B cell (primary cell): ENCODE data around the gene CLSTN2. TPM values are rescaled to one million over a fixed set of nuclear protein-coding genes. Genes with fewer than 3 reads are reported as not detected.

Experiments
- ATAC-seq: fragments of 200-7000 bp; cut with Tn5 transposase; one replicate; pipeline ENCODE4 v1.10.0; 2021; ENCODE audit warnings: low read depth, mild to moderate bottlenecking, moderate number of reproducible peaks, moderate library complexity
- CTCF ChIA-PET: fragments of 350-600 bp; sonication (Branson Sonifier 250); formaldehyde crosslinking; loops from one replicate; lab custom pipeline; 2021; ENCODE audit warnings: antibody characterized with exemption, inconsistent platforms; lab: Charles Lee
- POLR2A ChIA-PET: fragments of 350-600 bp; sonication (Branson Sonifier 250); formaldehyde crosslinking; loops from one replicate; lab custom pipeline; 2021; ENCODE audit warnings: antibody characterized with exemption; lab: Charles Lee
- DNase-seq: peaks from one replicate; pipeline ENCODE4 v3.0.0; 2013
- H2AFZ ChIP-seq: 2 replicates; pipeline ENCODE4 v1.6.1; 2012; ENCODE audit warnings: mild to moderate bottlenecking, low read depth, low read length; ENCODE audit not compliant: insufficient read depth, poor library complexity, severe bottlenecking
- H3K27ac ChIP-seq, 2 donors: 1 replicate in 1 of 2; 2 replicates in 1 of 2; pipeline ENCODE4 v1.5.1; 2012 to 2013; ENCODE audit warnings: low read length in 2 of 2, mild to moderate bottlenecking in 2 of 2, moderate library complexity in 1 of 2
- H3K27me3 ChIP-seq, 4 experiments: fragments of 200-600 bp in 1 of 4; sonication (generic) in 1 of 4; replicated peaks in 1 of 4; 1 replicate in 2 of 4; 2 replicates in 2 of 4; pipeline versions ENCODE4 v1.6.1 to v1.7.0; 2013 to 2016; ENCODE audit warnings: low read length in 3 of 4, mild to moderate bottlenecking in 2 of 4, mixed read lengths in 1 of 4, moderate library complexity in 1 of 4; ENCODE audit not compliant: insufficient read depth in 4 of 4, control insufficient read depth in 3 of 4; ENCODE audit errors: control extremely low read depth in 1 of 4
- H3K36me3 ChIP-seq, 2 experiments: replicated peaks in 1 of 2; 1 replicate in 1 of 2; 2 replicates in 1 of 2; pipeline versions ENCODE4 v1.6.1 to v1.7.1; 2013; ENCODE audit warnings: low read length in 1 of 2; ENCODE audit not compliant: insufficient read depth in 2 of 2, control insufficient read depth in 1 of 2; ENCODE audit errors: control extremely low read depth in 1 of 2, extremely low read depth in 1 of 2
- H3K4me1 ChIP-seq, 2 donors: fragments of 200-600 bp in 1 of 2; sonication (generic) in 1 of 2; 1 replicate in 1 of 2; 2 replicates in 1 of 2; pipeline versions ENCODE4 v1.5.1 to v1.6.1; 2013 to 2017; ENCODE audit warnings: low read length in 2 of 2; ENCODE audit not compliant: control insufficient read depth in 2 of 2, insufficient read depth in 2 of 2
- H3K4me2 ChIP-seq: replicated peaks from 2 replicates; pipeline ENCODE3; 2012; ENCODE audit warnings: mild to moderate bottlenecking, low read depth, low read length; ENCODE audit not compliant: poor library complexity, severe bottlenecking
- H3K4me3 ChIP-seq, 5 experiments: fragments of 200-600 bp in 1 of 5; sonication (generic) in 1 of 5; 1 replicate in 3 of 5; 2 replicates in 2 of 5; pipeline versions ENCODE4 v1.5.1 to v1.7.0; 2011 to 2016; ENCODE audit warnings: low read length in 4 of 5, mild to moderate bottlenecking in 4 of 5, low read depth in 2 of 5, control low read depth in 1 of 5, moderate library complexity in 1 of 5; ENCODE audit not compliant: insufficient read depth in 1 of 5; ENCODE audit errors: control extremely low read depth in 1 of 5, extremely low read depth in 1 of 5
- H3K79me2 ChIP-seq: fragments of 200-600 bp; sonication (generic); one replicate; pipeline ENCODE4 v1.6.0; 2016; ENCODE audit warnings: low read length; ENCODE audit not compliant: control insufficient read depth, insufficient read depth
- H3K9ac ChIP-seq: fragments of 200-600 bp; sonication (generic); 2 replicates; pipeline ENCODE4 v1.6.1; 2017; ENCODE audit warnings: mild to moderate bottlenecking, low read length, moderate library complexity
- H3K9me3 ChIP-seq, 3 donors: one replicate each; pipeline versions ENCODE4 v1.6.1 to v1.7.1; 2013; ENCODE audit warnings: low read length in 2 of 3; ENCODE audit not compliant: control insufficient read depth in 2 of 3, insufficient read depth in 1 of 3; ENCODE audit errors: control extremely low read depth in 1 of 3
- H4K20me1 ChIP-seq: 2 replicates; pipeline ENCODE4 v1.6.0; 2012; ENCODE audit warnings: mild to moderate bottlenecking, low read length; ENCODE audit not compliant: insufficient read depth, control insufficient read depth, poor library complexity, severe bottlenecking
- H3K27ac Mint-ChIP-seq: one replicate; pipeline ENCODE4 v1.8.0; 2021; ENCODE audit warnings: mixed read lengths
- H3K27me3 Mint-ChIP-seq: one replicate; pipeline ENCODE4 v1.8.0; 2021; ENCODE audit warnings: mixed read lengths
- H3K4me1 Mint-ChIP-seq: one replicate; pipeline ENCODE4 v1.8.0; 2021; ENCODE audit warnings: mixed read lengths
- H3K4me3 Mint-ChIP-seq: one replicate; pipeline ENCODE4 v1.8.0; 2021; ENCODE audit warnings: mixed read lengths
- H3K9me3 Mint-ChIP-seq: one replicate; pipeline ENCODE4 v1.8.0; 2022; ENCODE audit warnings: mixed read lengths; ENCODE audit not compliant: insufficient read depth
- EZH2 ChIP-seq: IDR thresholded peaks from 2 replicates; pipeline ENCODE4 v1.6.1; 2012; ENCODE audit warnings: borderline replicate concordance, low read depth, mild to moderate bottlenecking, moderate library complexity, low read length; ENCODE audit not compliant: insufficient read depth, poor library complexity, severe bottlenecking
- WGBS: methylation state at CpG from one replicate; pipeline ENCODE4 v1.1.5; 2013; ENCODE audit warnings: missing lambda C conversion rate; ENCODE audit not compliant: insufficient coverage; 5-methylcytosine and 5-hydroxymethylcytosine counted together
- intact Hi-C: fragments of 100-400 bp; cut with micrococcal nuclease; formaldehyde crosslinking; loops from one replicate; pipeline ENCODE4 v1.10.0; 2022
- polyA plus RNA-seq: library from polyadenylated mRNA; depleted of rRNA; stranded (reverse); fragments of >200 nt; gene quantifications from 2 replicates; pipeline ENCODE4 v1.2.3, GENCODE V29; 2012
- total RNA-seq, 2 donors: library from RNA; stranded (reverse); fragments of 120-200 nt in 1 of 2; gene quantifications; 1 replicate in 1 of 2; 2 replicates in 1 of 2; pipeline versions ENCODE4 v1.2.3 to v1.2.4, GENCODE V29; 2013 to 2022
- TF ChIP-seq, protein P1 (sequence below): fragments of 200-600 bp; IDR thresholded peaks from one replicate; pipeline ENCODE4 v1.8.0; 2022; ENCODE audit warnings: antibody characterized with exemption, mild to moderate bottlenecking

CLSTN2 gene
- total and polyA plus RNA-seq, 2 donors (not counting 1 experiment from before 2014, with no cell fraction given): not detected

DNA sequence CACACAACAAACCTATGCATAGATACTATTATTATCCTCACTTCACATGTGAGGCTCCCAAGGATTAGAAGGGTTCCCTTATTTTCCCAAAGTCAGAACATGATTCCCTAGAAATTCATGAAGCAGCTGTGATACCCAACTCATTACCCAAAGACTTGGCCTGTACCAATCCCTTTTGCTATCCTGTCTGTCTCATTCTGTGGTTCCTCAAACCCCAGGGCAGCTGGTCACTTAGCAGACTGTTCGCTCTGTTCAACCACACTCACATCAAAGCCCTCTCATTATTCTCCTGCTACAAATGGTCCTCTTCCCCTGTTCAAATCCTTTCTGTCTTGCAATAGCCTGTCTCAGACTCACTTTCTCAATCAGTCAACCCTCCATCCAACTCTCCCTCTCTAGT lies 588.6 kb downstream of the CLSTN2 start:
- DNase-seq (no peak), ATAC-seq (no peak)
- H3K27me3 Mint-ChIP-seq: peaks cover 35% of the 10 kb centered on the region
- no peak overlapping the region for H3K27ac Mint-ChIP-seq
- H3K4me1 Mint-ChIP-seq: no peaks in the 10 kb centered on the region
- Histone ChIP-seq H3K36me3 (no peaks in the 10 kb centered on the region), H2AFZ (no peak overlapping the region), H3K4me3 (no peak overlapping the region), H4K20me1 (no peaks in the 10 kb centered on the region), H3K9me3 (peaks cover 0 to 3% (median 3%) of the 10 kb centered on the region in 3 donors), H3K27ac (no peak overlapping the region), H3K4me2 (no peak overlapping the region), H3K9ac (no peak overlapping the region), H3K27me3 (peaks cover 0 to 5% (median 1%) of the 10 kb centered on the region in 4 experiments), H3K4me1 (no peaks in the 10 kb centered on the region), H3K79me2 (no peaks in the 10 kb centered on the region)
- WGBS: 71% methylated on average over 1 of the region's 1 CpG
- ChIA-PET CTCF (no interaction called here), POLR2A (no interaction called here)
- H3K9me3 Mint-ChIP-seq: peaks cover 2% of the 10 kb centered on the region
- no peak overlapping the region for H3K4me3 Mint-ChIP-seq
- TF ChIP-seq, protein P1, sequence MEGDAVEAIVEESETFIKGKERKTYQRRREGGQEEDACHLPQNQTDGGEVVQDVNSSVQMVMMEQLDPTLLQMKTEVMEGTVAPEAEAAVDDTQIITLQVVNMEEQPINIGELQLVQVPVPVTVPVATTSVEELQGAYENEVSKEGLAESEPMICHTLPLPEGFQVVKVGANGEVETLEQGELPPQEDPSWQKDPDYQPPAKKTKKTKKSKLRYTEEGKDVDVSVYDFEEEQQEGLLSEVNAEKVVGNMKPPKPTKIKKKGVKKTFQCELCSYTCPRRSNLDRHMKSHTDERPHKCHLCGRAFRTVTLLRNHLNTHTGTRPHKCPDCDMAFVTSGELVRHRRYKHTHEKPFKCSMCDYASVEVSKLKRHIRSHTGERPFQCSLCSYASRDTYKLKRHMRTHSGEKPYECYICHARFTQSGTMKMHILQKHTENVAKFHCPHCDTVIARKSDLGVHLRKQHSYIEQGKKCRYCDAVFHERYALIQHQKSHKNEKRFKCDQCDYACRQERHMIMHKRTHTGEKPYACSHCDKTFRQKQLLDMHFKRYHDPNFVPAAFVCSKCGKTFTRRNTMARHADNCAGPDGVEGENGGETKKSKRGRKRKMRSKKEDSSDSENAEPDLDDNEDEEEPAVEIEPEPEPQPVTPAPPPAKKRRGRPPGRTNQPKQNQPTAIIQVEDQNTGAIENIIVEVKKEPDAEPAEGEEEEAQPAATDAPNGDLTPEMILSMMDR: no peak
- no peak for TF ChIP-seq EZH2
- intact Hi-C loops: no loop called here

DNA sequence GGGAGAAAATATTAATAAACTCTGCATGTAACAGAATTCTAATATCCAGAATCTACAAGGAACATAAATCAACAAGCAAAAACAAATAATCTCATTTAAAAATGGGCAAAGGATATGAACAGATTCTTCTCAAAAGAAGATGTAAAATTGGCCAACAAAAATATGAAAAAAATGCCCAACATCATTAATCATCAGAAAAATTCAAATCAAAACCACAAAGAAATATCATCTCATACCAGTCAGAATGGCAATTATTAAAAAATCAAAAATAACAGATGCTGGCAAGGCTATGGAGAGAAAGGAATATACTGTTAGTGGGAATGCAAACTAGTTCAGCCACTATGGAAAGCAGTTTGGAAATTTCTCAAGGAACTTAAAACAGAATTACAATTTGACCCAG lies 592.2 kb downstream of the CLSTN2 start:
- no peak overlapping the region for H2AFZ ChIP-seq
- H3K9ac ChIP-seq: no peak overlapping the region
- Mint-ChIP-seq H3K27me3 (peaks cover 31% of the 10 kb centered on the region), H3K9me3 (peaks cover 2% of the 10 kb centered on the region), H3K4me3 (no peak overlapping the region), H3K27ac (no peak overlapping the region), H3K4me1 (no peaks in the 10 kb centered on the region)
- ChIA-PET CTCF (no interaction called here), POLR2A (no interaction called here)
- DNase-seq: no peak
- no peaks in the 10 kb centered on the region for H3K36me3 ChIP-seq
- no peak overlapping the region for H3K4me2 ChIP-seq
- no peak overlapping the region for H3K27ac ChIP-seq
- intact Hi-C loops: no loop called here
- no peak for TF ChIP-seq EZH2
- TF ChIP-seq, protein P1: no peak
- peaks cover 0 to 3% (median 3%) of the 10 kb centered on the region in 3 donors for H3K9me3 ChIP-seq
- no peak overlapping the region for H3K4me3 ChIP-seq
- H3K79me2 ChIP-seq: no peaks in the 10 kb centered on the region
- peaks cover 0 to 5% (median 3%) of the 10 kb centered on the region in 4 experiments for H3K27me3 ChIP-seq
- no peak for ATAC-seq
- H3K4me1 ChIP-seq: no peaks in the 10 kb centered on the region
- no peaks in the 10 kb centered on the region for H4K20me1 ChIP-seq
